Lung microvascular endothelial cell (primary cell): ENCODE data around the gene CLEC4M. TPM values are rescaled to one million over a fixed set of nuclear protein-coding genes. Genes with fewer than 3 reads are reported as not detected.
"Not testable (repeated sequence)": the region's sequence is repeated elsewhere in the genome, so short reads cannot be mapped to it uniquely, and the experiment has no call there.

Experiments
- DNase-seq, 2 donors: peaks; one replicate each; pipeline versions ENCODE4 v3.0.0 to v3.0.0-alpha.2; 2010; ENCODE audit warnings: low read depth in 2 of 2
- total RNA-seq: library from RNA; depleted of rRNA; stranded (reverse); fragments of >200 nt; gene quantifications from 2 replicates; pipeline ENCODE4 v1.2.1, GENCODE V29; 2014

Gene CLEC4M
- total RNA-seq, 1 donor from 2014 or later = 8.5 TPM

- DNase-seq = no peak
These were observed 38.1 kb downstream of the CLEC4M start for GRCh38 chr19:7801020-7801570.

- no peak for DNase-seq
These were observed 43.2 kb downstream of the CLEC4M start for GRCh38 chr19:7806234-7806633.

GRCh38 chr19:7806876-7807275, 43.8 kb downstream of the CLEC4M start:
- DNase-seq = no peak

- no peak for DNase-seq
These were observed 45.1 kb downstream of the CLEC4M start for GRCh38 chr19:7808108-7808507.

GRCh38 chr19:7811989-7812388, 48.9 kb downstream of the CLEC4M start:
- no peak for DNase-seq

- DNase-seq = no peak
These were observed 52.3 kb downstream of the CLEC4M start for GRCh38 chr19:7815325-7815724.

- not testable (repeated sequence) for DNase-seq
These were observed 53.0 kb downstream of the CLEC4M start for GRCh38 chr19:7816040-7816439.

GRCh38 chr19:7817801-7818200, 54.8 kb downstream of the CLEC4M start:
- DNase-seq = no peak

- DNase-seq = no peak
These were observed 55.8 kb downstream of the CLEC4M start for GRCh38 chr19:7818806-7819205.

Other genes starting within 250 kb of the CLEC4M start
- gene ZNF358, start 247.1 kb upstream of the CLEC4M start, total RNA-seq = 10.7 and 12.9 TPM in 2 replicates
- 3.3 and 5.4 TPM in 2 replicates for gene MCOLN1, start 240.6 kb upstream of the CLEC4M start, total RNA-seq
- 59.9 and 88.3 TPM in 2 replicates for gene PNPLA6, start 227.5 kb upstream of the CLEC4M start, total RNA-seq
- under 0.01 TPM in 2 replicates for gene CAMSAP3, start 167.4 kb upstream of the CLEC4M start, total RNA-seq
- gene XAB2, start 133.7 kb upstream of the CLEC4M start, total RNA-seq = 15.7 and 17.3 TPM in 2 replicates
- 37.0 and 40.1 TPM in 2 replicates for gene PET100, start 133.4 kb upstream of the CLEC4M start, total RNA-seq
- gene PCP2, start 129.5 kb upstream of the CLEC4M start, total RNA-seq = not detected in 2 replicates
- gene STXBP2, start 126.1 kb upstream of the CLEC4M start, total RNA-seq = 23.3 and 29.8 TPM in 2 replicates
- gene RETN, start 94.2 kb upstream of the CLEC4M start, total RNA-seq = not detected in 2 replicates
- not detected in 2 replicates for gene MCEMP1, start 86.2 kb upstream of the CLEC4M start, total RNA-seq
- 63.4 and 82.5 TPM in 2 replicates for gene TRAPPC5, start 82.4 kb upstream of the CLEC4M start, total RNA-seq
- not detected in 2 replicates for gene FCER2, start 61.1 kb upstream of the CLEC4M start, total RNA-seq
- not detected in 2 replicates for gene CLEC4G, start 31.1 kb upstream of the CLEC4M start, total RNA-seq
- gene CD209, start 15.7 kb upstream of the CLEC4M start, total RNA-seq = not detected in 2 replicates
- gene EVI5L, start 67.0 kb downstream of the CLEC4M start, total RNA-seq = 7.0 and 7.9 TPM in 2 replicates
- gene PRR36, start 111.1 kb downstream of the CLEC4M start, total RNA-seq = not detected in 2 replicates
- under 0.01 and 0.65 TPM in 2 replicates for gene LRRC8E, start 125.3 kb downstream of the CLEC4M start, total RNA-seq
- 6.8 and 9.9 TPM in 2 replicates for gene MAP2K7, start 140.6 kb downstream of the CLEC4M start, total RNA-seq
- gene TGFBR3L, start 151.6 kb downstream of the CLEC4M start, total RNA-seq = under 0.01 TPM in 1 of 2 replicates, not detected in the other
- gene SNAPC2, start 157.1 kb downstream of the CLEC4M start, total RNA-seq = 4.4 and 4.8 TPM in 2 replicates
- gene CTXN1, start 162.9 kb downstream of the CLEC4M start, total RNA-seq = 1.4 and 2.0 TPM in 2 replicates
- gene TIMM44, start 180.4 kb downstream of the CLEC4M start, total RNA-seq = 22.9 and 28.2 TPM in 2 replicates
- gene ELAVL1, start 242.4 kb downstream of the CLEC4M start, total RNA-seq = 14.4 and 17.5 TPM in 2 replicates